Measurements from ENCODE around the gene OLIG2. TPM values are rescaled to one million over a fixed set of nuclear protein-coding genes. Genes with fewer than 3 reads are reported as not detected.

OLIG2 gene
- total RNA-seq, 1 experiment from 2014 or later, result not detected

Other genes starting within 250 kb of the OLIG2 start
- not detected for gene OLIG1, start 44.2 kb downstream of the OLIG2 start, total RNA-seq (2021; ENCODE audit: unreplicated experiment)
- 12.3 TPM for gene IFNAR2, start 204.0 kb downstream of the OLIG2 start, total RNA-seq (2021; ENCODE audit: unreplicated experiment)
- gene IL10RB, start 240.4 kb downstream of the OLIG2 start, total RNA-seq (2021; ENCODE audit: unreplicated experiment), result 13.7 TPM